EL (cell line): ENCODE data around the gene P2RX5.
"Not testable (repeated sequence)": the region's sequence is repeated elsewhere in the genome, so short reads cannot be mapped to it uniquely, and the experiment has no call there.

Experiments
- DNase-seq: peaks from one replicate; pipeline ENCODE4 v3.0.0-alpha.2; 2016

Gene P2RX5, protein sequence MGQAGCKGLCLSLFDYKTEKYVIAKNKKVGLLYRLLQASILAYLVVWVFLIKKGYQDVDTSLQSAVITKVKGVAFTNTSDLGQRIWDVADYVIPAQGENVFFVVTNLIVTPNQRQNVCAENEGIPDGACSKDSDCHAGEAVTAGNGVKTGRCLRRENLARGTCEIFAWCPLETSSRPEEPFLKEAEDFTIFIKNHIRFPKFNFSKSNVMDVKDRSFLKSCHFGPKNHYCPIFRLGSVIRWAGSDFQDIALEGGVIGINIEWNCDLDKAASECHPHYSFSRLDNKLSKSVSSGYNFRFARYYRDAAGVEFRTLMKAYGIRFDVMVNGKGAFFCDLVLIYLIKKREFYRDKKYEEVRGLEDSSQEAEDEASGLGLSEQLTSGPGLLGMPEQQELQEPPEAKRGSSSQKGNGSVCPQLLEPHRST

DNA sequence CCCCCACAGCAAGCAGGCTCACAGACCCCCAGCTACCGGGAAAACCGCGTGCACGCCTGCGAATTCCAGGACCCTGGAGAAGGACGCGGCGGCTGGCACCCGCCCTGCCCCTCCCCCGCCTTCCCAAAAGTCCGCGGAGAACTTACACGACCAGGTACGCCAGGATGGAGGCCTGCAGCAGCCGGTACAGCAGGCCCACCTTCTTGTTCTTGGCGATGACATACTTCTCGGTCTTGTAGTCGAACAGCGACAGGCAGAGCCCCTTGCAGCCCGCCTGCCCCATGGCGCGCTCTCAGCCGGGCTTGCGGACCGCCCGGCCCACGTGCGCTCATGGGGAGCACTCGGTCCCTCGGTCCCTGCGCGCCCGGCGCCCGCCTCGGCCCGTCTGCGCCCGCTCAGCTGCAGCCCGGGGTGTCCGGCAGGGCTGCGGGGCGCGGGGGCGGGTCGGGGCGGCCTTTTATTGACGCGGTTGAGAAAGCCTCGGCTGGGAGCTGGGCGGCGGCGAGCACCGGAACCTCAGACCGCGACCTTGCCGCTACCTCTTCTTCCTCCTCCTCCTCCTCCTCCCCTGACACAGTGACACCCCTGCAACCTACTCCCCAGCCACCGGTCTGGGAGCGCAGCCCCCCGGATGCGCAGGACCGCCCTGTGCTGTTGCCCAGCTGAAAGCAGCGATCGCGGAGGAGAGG lies at the start of gene P2RX5:
Gene P2RX5 (minus strand): TSS at position 433 of the 689 bp plus-strand sequence. CDS start 150 bp downstream, at position 283.
- peak; percentile 22 for DNase-seq

DNA sequence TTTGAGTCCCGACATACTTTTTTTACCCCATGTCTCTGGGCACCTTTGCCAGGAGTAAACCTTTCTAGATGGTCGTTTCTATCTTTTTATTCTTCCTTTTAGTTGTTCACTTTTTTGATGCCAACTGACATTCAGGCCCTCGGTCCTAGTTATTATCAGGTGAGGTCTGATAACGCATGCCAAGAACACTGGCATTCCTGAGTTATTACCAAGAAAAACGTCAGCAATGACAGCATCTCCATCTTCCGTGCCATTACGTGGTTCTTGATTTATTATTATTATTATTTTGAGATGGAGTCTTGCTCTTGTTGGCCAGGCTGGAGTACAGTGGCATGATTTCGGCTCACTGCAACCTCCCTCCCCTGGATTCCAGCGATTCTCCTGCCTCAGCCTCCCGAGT lies 49.1 kb upstream of the P2RX5 start:
- no peak for DNase-seq

DNA sequence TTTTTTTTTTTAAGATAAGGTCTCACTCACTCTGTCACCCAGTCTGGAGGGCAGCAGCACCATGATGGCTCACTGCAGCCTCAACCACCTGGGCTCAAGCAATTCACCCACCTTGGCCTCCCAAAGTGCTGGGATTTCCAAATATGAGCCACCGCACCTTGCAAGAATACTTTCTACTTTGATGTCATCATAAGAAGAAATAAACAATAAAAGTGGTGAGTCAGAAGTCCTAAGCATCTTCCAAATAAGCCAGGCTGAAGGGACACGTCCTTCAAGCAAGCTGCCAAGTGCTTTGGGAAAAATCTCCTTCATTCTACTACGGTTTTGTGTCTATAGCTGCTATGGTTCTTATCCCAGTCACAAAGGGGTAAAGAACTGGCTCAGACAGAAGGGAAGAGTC lies 48.1 kb upstream of the P2RX5 start:
- no peak for DNase-seq

DNA sequence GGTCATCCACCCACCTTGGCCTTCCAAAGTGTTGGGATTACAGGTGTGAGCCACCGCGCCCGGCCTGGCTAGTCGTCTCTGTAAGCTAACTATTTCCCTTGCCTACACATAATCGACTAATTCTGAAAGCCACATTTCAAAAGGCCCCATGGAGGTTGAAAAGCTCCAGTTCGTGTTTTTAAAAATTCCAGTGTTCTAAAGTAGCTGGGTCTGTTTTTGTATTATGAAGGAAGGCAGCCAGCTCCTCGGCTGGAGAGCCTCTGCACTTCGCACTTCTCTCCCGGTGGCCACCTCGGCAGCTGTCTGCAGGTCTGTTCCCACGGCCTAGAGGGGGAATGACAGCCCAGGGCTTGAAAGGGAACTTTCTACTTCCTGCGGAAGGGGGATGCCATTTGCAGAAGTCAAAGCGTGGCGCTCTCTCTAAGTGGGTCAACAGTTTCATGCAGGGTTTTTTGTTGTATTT lies 44.7 kb upstream of the P2RX5 start:
- no peak for DNase-seq

DNA sequence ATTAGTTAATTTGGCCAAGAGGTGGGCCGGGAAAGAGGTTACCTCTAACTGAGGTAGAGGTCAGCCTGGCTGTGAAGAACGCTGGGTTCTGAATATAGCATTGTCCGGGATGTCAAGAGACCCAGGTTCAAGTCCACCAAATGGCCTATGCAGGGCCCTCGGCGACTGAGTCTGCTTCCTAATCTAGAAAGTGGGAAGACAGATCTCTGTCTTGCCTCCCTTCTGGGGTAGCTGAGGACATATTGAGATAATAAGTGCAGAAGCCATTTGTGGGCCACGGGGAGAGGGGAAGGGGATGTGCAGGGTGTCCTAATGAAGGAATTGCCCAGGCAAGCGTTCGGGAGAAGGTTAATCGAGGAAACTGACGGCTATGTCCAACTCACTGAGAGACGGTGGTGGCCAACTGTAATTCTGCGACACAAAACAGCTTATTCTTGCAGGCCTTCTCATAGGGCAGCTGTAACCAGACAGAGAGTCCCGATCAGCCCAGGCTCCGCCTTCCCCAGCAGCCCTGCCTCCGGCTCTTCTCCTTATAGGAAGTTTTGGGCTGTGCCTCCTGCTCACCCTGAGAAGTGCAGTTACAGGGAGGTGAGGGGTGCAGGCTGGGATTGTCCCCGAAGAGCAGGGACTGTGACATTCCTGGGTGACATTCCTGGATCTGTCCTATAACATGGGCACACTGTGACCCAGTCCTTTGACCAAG lies 43.6 kb upstream of the P2RX5 start:
- no peak for DNase-seq

DNA sequence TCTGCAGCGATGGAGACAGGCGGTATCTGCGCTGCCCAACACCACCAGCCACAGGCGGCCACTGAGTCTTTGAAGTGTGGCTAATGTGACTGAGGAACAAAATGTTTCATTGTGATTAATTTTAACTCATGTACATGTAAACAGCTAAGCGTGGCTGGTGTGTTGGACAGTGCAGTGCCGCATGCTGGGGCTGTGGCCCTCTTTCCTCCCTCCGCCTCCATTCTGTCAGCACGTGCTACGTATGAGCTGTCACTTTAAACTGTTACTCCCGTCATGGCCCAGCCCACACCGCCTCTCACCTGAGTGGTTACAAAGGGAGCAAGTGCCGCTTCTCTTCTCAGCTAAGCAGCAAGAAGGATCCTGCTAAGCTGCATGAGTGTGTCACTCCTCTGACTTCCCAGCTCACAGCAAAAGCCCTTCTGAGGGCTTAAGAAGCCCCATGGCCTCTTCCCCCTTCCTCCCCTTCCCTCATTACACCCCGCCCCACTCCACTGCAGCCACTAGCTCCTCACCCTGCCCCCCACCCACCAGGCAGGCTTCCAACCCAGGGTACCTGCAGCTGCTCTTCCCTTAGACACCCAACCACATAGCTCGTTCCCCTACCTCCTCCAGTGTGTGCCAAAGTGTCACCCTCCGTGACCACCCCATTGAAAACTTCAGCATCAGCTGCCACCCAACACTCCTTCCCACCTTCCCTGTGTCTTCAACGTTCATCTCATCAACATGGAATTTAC lies 42.8 kb upstream of the P2RX5 start:
- no peak for DNase-seq

DNA sequence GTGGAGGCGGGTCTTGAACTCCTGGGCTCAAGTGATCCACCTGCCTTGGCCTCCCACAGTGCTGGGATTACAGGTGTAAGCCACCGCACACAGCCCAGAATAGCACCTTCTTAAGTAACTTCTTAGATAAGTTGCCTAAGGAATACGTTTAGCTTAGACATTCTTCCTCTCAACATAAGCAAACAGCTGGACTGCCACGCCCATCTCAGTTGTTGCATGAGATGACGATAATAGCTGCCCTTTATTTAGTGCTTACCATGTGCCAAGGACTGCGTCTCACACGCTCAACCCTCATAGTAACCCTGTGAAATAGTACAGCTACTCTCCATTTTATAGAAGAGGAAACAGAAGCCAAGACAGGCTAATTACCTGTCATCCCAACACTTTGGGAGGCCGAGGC lies 39.6 kb upstream of the P2RX5 start:
- no peak for DNase-seq

DNA sequence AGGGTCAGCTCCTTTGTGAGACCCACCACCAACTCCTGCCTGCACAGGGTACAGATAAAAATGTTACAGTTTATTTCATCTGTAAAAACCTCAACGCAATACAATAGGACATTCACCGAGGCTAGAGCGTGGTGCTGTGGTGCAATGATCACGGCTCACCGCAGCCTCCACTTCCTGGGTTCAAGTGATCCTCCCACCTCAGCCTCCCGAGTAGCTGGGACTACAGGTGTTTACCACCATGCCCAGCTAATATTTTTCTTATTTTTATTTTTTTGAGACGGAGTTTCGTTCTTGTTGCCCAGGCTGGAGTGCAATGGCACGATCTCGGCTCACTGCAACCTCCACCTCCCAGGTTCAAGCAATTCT lies 38.9 kb upstream of the P2RX5 start:
- DNase-seq, result not testable (repeated sequence)

DNA sequence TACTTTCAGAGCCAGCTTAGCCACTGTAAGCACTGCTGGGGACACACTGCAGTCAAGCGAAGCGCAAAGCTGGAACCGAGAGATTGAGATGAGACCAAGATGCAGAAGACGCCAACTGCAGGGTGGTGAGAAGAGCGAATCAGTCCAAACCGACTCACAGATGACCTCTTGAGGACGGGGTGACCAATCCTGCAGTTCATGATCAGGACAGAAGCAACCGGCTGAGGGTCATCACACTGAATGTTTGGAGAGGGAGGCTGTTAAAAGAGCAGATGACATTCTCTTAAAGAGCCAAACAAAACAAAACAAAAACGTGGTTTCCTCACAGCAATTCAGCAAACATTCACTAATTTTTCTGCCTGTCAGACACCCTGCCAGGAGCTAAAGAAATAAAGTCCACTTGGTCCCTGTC lies 36.3 kb upstream of the P2RX5 start:
- DNase-seq, result peak; percentile 47

DNA sequence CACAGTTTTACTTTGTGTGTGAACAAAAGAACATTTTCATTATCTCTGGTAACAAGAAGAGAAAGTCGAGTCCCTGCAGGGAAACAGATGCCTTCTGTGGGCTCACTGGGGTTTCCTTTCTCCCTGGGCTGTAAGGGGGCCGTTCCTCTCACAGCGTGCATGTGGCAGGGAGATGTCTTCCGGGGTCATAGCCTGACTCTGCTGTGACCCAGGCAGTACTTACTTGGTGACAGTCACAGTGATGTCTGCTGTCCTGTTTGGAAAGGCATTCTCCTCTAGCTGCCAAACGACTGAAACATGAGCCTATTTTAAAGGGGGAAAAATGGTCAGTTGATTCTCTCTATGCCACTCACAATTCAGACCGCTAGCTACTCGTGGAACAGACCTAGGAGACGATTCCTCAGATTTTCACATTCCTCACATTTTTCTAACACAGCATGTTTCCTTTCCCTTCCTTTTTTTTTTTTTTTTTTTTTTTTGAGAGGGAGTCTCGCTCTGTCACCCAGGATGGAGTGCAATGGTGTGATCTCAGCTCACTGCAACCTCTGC lies 35.0 kb upstream of the P2RX5 start:
- peak; percentile 80 for DNase-seq

DNA sequence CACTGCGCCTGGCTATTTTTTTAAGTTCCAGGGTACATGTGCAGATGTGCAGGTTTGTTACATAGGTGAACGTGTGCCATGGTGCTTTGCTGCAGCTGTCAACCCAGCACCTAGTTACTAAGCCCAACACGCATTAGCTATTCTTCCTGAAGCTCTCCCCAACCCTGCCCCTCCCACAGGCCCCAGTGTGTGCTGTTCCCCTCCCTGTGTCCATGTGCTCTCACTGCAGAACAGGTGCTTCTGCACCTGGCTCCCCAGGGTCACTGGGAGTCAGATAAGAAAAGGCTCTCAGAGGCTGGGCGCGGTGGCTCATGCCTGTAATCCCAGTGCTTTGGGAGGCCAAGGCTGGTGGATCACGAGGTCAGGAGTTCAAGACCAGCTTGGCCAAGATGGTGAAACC lies 33.9 kb upstream of the P2RX5 start:
- DNase-seq, result no peak

DNA sequence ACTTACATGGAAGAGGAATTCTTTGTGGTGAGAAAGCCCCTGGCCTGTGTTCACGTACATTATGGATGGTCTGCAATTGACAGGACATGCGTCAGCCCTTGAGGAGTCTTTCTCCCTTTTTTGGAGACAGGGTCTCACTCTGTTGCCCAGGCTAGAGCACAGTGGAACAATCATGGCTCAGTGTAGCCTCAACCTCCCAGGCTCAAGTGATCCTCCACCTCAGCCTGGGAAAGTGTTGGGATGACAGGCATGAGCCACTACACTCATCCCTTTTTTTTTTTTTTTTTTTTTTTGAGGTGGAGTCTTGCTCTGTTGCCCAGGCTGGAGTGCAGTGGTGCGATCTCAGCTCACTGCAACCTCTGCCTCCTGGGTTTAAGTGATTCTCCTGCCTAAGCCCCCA lies 32.1 kb upstream of the P2RX5 start:
- not testable (repeated sequence) for DNase-seq

DNA sequence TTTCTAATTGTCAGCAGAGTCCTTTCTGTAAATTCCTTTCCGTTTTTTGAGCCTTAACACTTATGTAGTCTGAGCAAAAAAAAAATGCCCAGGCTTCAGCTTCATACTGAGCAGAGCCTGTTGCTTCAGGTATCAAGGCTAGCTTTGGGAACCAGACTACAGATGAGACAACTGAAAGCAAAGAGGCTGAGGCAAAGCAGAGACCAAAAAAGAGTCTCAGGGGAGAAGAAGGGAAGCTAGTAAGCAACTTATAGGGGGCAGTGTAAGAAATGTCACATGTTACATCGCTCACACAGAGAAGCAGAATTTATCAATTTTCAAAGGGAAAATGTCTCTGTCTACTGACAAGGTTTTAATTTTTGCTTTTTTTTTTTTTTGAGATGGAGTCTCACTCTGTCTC lies 31.1 kb upstream of the P2RX5 start:
- no peak for DNase-seq

DNA sequence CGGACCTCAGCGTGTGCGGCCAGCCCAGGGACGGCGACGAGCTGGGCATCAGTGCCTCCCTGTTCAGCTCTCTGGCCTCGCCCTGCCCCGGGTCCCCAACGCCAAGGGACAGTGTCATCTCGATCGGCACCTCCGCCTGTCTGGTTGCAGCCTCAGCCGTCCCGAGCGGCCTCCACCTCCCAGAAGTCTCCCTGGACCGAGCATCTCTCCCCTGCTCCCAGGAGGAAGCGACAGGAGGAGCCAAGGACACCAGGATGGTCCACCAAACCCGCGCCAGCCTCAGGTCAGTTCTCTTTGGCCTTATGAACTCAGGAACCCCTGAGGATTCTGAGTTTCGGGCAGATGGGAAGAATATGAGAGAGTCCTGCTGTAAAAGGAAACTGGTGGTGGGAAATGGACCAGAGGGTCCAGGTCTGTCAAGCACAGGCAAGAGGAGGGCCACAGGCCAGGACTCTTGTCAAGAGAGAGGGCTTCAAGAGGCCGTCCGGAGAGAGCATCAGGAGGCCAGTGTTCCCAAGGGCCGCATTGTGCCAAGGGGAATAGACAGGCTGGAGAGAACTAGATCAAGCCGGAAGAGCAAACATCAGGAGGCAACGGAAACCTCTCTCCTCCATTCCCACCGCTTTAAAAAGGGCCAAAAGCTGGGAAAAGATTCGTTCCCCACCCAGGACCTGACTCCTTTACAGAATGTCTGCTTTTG lies 28.6 kb upstream of the P2RX5 start:
- no peak for DNase-seq

DNA sequence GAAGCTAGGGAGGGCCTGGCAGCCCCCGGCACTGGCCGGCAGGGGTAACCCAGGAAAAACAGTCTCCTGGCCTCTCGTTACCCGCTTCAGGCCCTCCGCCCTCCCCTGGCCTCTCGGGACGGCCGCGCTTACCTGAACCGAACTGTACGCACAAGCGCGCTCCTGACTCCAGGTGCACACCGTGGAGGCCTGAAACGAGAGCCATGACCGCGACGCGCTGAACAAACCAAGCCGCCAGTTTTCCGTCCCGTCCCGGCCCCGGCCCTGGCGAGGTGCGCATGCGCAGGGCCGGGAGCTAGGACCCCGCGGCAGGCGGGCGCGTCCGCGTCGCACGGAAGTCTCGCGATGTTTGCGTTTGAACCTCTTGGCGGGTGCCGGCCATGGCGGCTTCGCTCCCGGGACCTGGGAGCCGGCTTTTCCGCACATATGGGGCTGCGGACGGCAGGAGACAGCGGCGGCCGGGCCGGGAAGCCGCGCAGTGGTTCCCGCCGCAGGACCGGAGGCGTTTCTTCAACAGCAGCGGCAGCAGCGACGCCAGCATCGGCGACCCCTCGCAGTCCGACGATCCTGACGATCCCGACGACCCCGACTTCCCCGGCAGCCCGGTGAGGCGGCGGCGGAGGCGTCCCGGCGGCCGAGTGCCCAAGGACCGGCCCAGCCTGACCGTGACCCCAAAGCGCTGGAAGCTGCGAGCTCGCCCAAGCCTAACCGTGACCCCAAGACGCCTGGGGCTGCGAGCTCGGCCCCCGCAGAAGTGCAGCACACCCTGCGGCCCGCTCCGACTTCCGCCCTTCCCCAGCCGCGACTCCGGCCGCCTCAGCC lies 27.8 kb upstream of the P2RX5 start, which contains the start of gene HASPIN:
Gene HASPIN (plus strand): TSS at position 348 of the 822 bp plus-strand sequence. CDS start 33 bp downstream, at position 381.
- DNase-seq, result peak; percentile 90

DNA sequence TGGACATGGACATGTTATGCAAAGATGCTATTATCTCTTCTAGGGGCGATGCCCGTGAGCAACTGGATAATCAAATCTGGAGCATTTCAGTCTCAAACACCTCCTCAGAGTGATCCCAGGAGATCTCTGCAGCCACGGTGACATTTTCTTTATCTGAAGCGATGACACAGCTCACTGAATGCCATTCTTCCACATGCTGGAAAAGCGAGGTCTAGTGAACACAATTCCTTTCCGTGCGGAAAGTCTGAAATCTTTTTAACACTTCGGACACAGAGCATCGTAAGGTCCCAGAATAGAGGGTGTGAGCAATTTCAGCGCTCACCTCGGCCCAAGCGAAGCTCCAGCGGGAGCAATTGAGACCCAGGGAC lies 27.2 kb upstream of the P2RX5 start:
- DNase-seq, result no peak

DNA sequence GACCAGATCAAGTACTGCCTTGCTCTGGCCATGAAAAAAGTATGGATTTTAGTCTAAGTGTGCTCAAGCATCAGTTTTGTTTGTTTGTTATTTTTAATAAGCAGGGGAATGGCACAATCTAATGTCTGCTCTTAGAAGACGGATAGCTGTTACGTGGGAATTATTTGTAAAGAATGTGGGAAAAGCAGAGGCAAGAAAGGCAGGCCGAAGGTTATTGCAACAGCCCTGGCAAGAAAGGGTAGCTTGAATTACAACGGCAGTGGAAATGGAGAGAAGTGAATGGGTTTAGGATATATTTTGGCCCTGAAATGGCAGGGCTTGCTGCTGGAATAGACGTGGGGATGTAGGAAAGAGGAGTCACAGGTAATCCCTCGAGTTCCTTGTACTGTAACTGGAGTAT lies 26.8 kb upstream of the P2RX5 start:
- no peak for DNase-seq

DNA sequence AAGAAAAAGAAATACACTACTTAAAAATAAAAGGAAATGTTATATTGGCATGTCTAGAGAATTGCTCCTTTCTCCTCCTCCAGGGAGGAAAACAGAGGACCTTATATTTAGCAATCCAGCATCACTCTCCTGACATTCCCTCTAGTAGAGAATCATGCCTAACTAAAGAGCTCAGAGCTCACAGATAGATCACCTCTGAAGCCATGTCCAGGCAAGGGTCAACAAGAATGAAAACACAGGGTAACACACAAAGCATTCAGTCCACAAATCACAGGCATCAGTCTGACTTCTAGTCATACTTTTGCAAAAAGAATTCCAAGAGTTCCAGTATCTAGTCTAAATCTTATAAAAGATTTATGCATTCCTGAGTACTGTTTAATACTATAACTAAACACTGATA lies 23.3 kb upstream of the P2RX5 start:
- DNase-seq, result no peak

DNA sequence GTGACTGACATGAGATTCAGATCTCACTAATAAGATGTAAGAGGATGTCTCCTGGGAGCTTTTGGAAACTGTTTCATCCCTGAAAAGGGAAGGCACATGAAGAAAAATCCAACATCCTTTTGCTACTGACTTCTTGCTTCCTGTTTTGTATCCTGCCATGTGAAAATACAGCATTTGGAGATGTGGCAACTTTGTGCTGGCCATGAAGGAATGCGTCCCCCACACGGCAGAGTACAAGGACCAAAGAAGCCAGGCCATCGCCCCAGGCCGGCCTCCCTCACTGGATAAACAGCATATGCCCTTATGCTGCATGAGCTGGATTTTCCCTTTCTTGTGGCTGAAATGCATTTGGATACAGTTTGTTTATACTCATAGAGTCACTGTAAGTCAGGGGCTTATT lies 22.2 kb upstream of the P2RX5 start:
- no peak for DNase-seq

DNA sequence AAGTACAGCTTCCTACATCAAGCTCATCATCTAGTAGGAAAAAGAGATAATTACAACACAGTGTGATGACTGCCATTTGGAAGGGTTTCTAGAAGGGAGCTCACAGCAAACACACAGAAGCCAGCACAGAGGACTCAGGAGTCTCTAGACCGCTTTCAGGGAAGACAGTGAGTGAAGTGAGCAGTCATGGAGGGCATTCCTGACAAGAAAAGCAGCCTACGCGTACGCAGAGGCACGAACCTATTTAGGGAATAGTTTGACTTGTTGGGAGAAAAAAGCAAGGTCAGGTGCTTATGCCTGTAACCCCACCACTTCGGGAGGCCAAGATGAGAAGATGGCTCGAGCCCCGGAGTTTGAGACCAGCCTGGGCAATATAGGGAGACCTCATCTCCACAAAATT lies 19.3 kb upstream of the P2RX5 start:
- DNase-seq, result no peak

DNA sequence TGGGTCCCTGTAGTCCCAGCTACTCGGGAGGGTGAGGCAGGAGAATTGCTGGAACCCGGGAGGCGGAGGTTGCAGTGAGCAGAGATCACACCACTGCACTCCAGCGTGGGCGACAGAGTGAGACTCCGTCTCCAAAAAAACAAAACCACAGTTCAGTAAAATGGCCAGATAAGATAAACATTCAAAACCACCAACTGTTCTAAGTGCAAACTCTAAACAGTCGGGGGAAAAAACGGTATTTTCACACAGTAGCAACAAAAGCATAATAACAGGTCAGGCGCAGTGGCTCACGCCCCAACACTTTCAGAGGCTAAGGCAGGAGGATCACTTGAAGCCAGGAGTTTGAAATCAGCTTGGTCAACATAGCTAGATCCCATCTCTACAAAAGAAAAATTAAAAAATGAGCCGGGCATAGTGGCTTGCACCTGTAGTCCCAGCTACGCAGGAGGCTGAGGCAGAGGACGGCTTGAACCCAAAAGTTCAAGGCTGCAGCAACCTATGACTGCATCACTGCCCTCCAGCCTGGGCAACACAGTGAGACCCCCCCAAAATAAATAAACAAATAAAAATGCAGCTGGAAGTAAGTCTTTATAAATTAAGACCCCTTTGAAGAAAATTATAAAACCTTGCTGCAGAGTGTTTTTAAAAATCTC lies 17.0 kb upstream of the P2RX5 start:
- DNase-seq, result no peak
